Endothelial cell (in vitro differentiated cells): ENCODE results near the gene KNDC1. TPM values are rescaled to one million over a fixed set of nuclear protein-coding genes. Genes with fewer than 3 reads are reported as not detected.

Experiments used
- DNase-seq: peaks from one replicate; pipeline ENCODE4 v3.0.0; 2021; ENCODE audit warnings: low spot score
- H3K27ac Mint-ChIP-seq: one replicate; pipeline ENCODE4 v1.8.0; 2021; ENCODE audit warnings: mixed read lengths, inconsistent platforms; ENCODE audit not compliant: unreplicated experiment
- H3K27me3 Mint-ChIP-seq: one replicate; pipeline ENCODE4 v1.8.0; 2021; ENCODE audit warnings: mild to moderate bottlenecking, moderate library complexity, mixed read lengths, inconsistent platforms; ENCODE audit not compliant: unreplicated experiment
- H3K36me3 Mint-ChIP-seq: one replicate; pipeline ENCODE4 v1.8.0; 2021; ENCODE audit warnings: mild to moderate bottlenecking, low read depth, mixed read lengths, inconsistent platforms; ENCODE audit not compliant: unreplicated experiment
- H3K4me1 Mint-ChIP-seq: one replicate; pipeline ENCODE4 v1.8.0; 2021; ENCODE audit warnings: mild to moderate bottlenecking, mixed read lengths, inconsistent platforms; ENCODE audit not compliant: unreplicated experiment
- H3K4me3 Mint-ChIP-seq: one replicate; pipeline ENCODE4 v1.8.0; 2021; ENCODE audit warnings: mild to moderate bottlenecking, mixed read lengths, inconsistent platforms; ENCODE audit not compliant: unreplicated experiment
- H3K9me3 Mint-ChIP-seq: one replicate; pipeline ENCODE4 v1.8.0; 2021; ENCODE audit warnings: mixed read lengths, inconsistent platforms; ENCODE audit not compliant: unreplicated experiment
- total RNA-seq: library from RNA; stranded (reverse); fragmentation: NEBNext Ultra II Directional; extraction: Animal tissue kit (Norgen Biotek cat#: 25700); gene quantifications from one replicate; pipeline ENCODE4 v1.2.1, GENCODE V29; 2021; ENCODE audit not compliant: unreplicated experiment
- TF ChIP-seq, protein P1 (sequence below): fragments of 200-600 bp; sonication (generic); IDR thresholded peaks from one replicate; pipeline ENCODE4 v1.5.0; 2021; ENCODE audit warnings: antibody characterized with exemption; ENCODE audit not compliant: unreplicated experiment

KNDC1 gene
- total RNA-seq, 1 donor from 2014 or later = 1.3 TPM

DNA sequence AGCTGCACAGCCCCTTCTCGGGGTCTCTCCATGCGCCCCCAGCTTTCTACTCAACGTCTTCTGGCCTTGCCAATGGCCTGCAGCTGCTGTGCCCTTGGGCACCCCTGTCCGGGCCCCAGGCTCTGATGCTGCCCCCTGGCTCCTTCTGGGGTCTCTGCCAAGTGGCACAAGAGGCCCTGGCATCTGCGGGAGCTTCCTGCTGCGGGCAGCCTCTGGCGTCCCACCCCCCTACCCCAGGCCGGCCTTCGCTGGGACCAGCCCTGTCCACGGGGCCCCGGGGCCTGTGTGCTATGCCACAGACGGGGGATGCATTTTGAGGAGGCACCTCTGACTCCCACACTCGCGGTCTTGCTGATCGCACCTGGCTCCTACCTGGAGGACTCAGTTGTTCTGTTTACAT is 80.0 kb downstream of the KNDC1 start:
- Mint-ChIP-seq H3K4me3 (no peak overlapping the region), H3K36me3 (peaks cover 3% of the 10 kb centered on the region), H3K27me3 (peaks cover 10% of the 10 kb centered on the region), H3K27ac (no peak overlapping the region), H3K9me3 (no peaks in the 10 kb centered on the region), H3K4me1 (no peaks in the 10 kb centered on the region)
- DNase-seq = no peak
- TF ChIP-seq, protein P1, sequence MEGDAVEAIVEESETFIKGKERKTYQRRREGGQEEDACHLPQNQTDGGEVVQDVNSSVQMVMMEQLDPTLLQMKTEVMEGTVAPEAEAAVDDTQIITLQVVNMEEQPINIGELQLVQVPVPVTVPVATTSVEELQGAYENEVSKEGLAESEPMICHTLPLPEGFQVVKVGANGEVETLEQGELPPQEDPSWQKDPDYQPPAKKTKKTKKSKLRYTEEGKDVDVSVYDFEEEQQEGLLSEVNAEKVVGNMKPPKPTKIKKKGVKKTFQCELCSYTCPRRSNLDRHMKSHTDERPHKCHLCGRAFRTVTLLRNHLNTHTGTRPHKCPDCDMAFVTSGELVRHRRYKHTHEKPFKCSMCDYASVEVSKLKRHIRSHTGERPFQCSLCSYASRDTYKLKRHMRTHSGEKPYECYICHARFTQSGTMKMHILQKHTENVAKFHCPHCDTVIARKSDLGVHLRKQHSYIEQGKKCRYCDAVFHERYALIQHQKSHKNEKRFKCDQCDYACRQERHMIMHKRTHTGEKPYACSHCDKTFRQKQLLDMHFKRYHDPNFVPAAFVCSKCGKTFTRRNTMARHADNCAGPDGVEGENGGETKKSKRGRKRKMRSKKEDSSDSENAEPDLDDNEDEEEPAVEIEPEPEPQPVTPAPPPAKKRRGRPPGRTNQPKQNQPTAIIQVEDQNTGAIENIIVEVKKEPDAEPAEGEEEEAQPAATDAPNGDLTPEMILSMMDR = no peak

DNA sequence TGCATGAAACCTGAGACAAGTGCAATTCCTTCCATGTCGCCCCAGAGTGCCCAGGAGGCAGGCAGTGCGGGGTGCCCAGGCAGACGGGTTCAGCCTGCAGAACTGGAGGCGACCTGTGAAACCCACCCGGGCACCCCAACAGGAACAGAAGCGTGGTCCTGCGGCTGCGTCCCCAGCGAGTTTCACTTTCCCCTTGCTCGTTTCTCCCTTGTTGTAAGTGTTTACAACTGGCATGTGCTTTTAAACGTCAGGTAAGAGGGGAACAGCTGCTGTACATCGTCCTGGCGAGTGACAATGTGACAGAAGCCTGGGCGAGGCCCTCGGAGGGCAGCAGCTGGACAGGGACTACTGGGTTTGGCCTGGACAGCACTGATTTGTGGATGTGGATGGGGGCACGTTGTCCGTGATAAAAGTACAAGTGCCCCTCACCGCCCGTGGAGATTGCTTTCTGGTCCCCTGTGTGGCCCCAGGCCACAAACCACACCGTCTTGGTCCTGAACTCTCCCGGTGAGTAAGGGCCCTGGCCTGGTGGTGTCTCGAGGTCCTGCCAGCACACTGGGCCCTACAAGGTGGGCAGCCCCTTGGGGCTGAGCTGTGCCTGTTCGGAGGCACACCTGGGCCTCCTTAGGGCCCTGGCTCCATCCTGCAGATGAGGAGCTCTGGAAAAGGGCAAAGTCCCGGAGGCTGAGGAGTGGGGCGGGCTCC is 81.6 kb downstream of the KNDC1 start:
- TF ChIP-seq, protein P1 = no peak
- H3K4me3 Mint-ChIP-seq = no peak overlapping the region
- peaks cover 3% of the 10 kb centered on the region for H3K36me3 Mint-ChIP-seq
- no peak for DNase-seq
- peaks cover 10% of the 10 kb centered on the region for H3K27me3 Mint-ChIP-seq
- no peaks in the 10 kb centered on the region for H3K9me3 Mint-ChIP-seq
- no peak overlapping the region for H3K27ac Mint-ChIP-seq
- no peaks in the 10 kb centered on the region for H3K4me1 Mint-ChIP-seq

GRCh38 chr10:133242611-133243356 is 82.8 kb downstream of the KNDC1 start:
- no peak overlapping the region for H3K4me3 Mint-ChIP-seq
- no peak for DNase-seq
- H3K9me3 Mint-ChIP-seq = no peaks in the 10 kb centered on the region
- H3K27me3 Mint-ChIP-seq = peaks cover 15% of the 10 kb centered on the region
- no peak overlapping the region for H3K27ac Mint-ChIP-seq
- TF ChIP-seq, protein P1 = no peak
- H3K4me1 Mint-ChIP-seq = no peaks in the 10 kb centered on the region
- H3K36me3 Mint-ChIP-seq = peaks cover 3% of the 10 kb centered on the region

GRCh38 chr10:133243593-133243992 is 83.6 kb downstream of the KNDC1 start:
- Mint-ChIP-seq H3K36me3 (peaks cover 1% of the 10 kb centered on the region), H3K4me3 (no peak overlapping the region), H3K27me3 (peaks cover 13% of the 10 kb centered on the region), H3K9me3 (no peaks in the 10 kb centered on the region), H3K27ac (no peak overlapping the region), H3K4me1 (no peaks in the 10 kb centered on the region)
- TF ChIP-seq, protein P1 = no peak
- DNase-seq = no peak
